HUES48 (cell line): Measurements from ENCODE around the gene CD164L2.
A peak's percentile ranks its signal among the peaks of the same experiment; 100 is the strongest.

Experiments
- H3K27ac ChIP-seq: one replicate; pipeline ENCODE4 v1.7.0; 2013; ENCODE audit warnings: low read depth, low read length, inconsistent platforms
- H3K27me3 ChIP-seq: 2 replicates; pipeline ENCODE4 v1.6.1; 2013; ENCODE audit warnings: mild to moderate bottlenecking, low read length; ENCODE audit not compliant: control insufficient read depth, insufficient read depth
- H3K36me3 ChIP-seq: 2 replicates; pipeline ENCODE4 v1.6.1; 2013; ENCODE audit warnings: low read length; ENCODE audit not compliant: control insufficient read depth, insufficient read depth
- H3K4me1 ChIP-seq: 2 replicates; pipeline ENCODE4 v1.6.1; 2013; ENCODE audit warnings: mild to moderate bottlenecking, low read length; ENCODE audit not compliant: control insufficient read depth, insufficient read depth
- H3K4me3 ChIP-seq: 2 replicates; pipeline ENCODE4 v1.5.1; 2013; ENCODE audit warnings: mild to moderate bottlenecking, low read depth, low read length
- H3K9ac ChIP-seq: 2 replicates; pipeline ENCODE4 v1.6.1; 2013; ENCODE audit warnings: mild to moderate bottlenecking, low read depth, low read length, moderate library complexity
- H3K9me3 ChIP-seq: 2 replicates; pipeline ENCODE4 v1.6.1; 2013; ENCODE audit warnings: low read length; ENCODE audit not compliant: control insufficient read depth, insufficient read depth

The CD164L2 gene

GRCh38 chr1:27342391-27342777 is 40.7 kb downstream of the CD164L2 start:
- Histone ChIP-seq H3K9me3 (no peaks in the 10 kb centered on the region), H3K27me3 (no peaks in the 10 kb centered on the region), H3K4me3 (peak overlapping the region; percentile 47), H3K9ac (no peak overlapping the region), H3K4me1 (peaks cover 14% of the 10 kb centered on the region), H3K27ac (no peak overlapping the region), H3K36me3 (no peaks in the 10 kb centered on the region)

DNA sequence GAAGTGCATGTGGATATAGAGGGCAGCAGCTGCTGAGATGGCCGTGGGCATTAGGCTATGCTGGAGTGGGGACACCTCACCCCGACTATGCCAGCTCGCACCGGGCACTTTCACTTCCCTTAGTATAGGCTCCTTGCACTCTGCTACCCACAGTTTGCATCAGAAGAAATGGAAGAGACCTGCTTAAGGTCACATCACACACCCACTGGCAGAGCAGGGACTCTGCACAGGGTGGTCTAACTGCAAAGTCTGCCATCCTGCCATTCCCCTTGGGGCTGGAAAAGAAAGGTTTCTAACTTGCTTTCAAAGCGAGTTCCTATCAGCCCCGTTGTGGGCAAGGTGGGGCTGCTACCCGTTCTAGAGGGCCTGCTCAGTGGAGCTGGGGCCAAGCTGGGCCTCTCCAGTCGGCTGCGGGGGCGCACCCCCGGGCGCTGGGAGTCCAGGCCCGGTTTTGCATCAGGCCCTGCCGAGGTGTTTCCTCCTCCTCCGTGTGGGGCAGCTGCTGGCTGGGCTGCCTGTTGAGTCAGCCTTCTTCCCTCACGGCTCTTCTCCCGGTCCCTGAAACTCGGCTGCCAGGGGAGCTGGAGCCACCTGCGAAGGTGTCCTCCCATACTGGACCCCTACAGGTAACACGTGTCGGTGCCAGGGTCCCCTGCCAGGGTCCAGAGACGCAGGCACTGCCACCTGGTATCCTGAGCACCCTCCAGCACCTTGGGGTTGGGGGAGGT is 41.4 kb downstream of the CD164L2 start, which contains the start of gene SYTL1:
Gene SYTL1, plus strand, starts transcription at position 498 of the 728 bp plus-strand sequence. CDS start 3,313 bp downstream, outside the sequence.
- Histone ChIP-seq H3K9me3 (no peaks in the 10 kb centered on the region), H3K27me3 (no peaks in the 10 kb centered on the region), H3K36me3 (no peaks in the 10 kb centered on the region), H3K4me1 (peaks cover 14% of the 10 kb centered on the region), H3K27ac (no peak within 1 kb of the TSS), H3K4me3 (peak within 1 kb of the TSS; percentile 47), H3K9ac (no peak within 1 kb of the TSS)

DNA sequence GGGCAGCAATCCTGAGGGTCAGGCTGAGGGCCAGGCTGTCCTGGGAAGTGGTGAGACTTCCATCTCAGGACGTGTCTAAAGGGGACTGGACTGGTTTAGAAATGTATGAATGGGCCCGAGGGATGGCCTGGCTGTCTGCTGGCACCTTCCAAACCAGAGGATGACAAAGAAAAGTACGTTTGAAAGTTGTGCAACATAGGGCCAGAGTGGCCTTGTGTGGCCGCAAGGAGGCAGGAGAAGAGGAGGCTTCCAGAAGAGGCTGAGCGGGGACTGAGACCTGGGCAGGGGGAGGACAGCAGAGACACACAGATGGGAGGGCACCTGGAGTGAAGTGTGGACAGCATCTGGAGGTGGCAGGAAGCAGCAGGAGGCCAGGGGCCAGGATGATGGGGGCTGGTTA is 43.9 kb downstream of the CD164L2 start:
- H3K9ac ChIP-seq, result no peak overlapping the region
- peaks cover 14% of the 10 kb centered on the region for H3K4me1 ChIP-seq

DNA sequence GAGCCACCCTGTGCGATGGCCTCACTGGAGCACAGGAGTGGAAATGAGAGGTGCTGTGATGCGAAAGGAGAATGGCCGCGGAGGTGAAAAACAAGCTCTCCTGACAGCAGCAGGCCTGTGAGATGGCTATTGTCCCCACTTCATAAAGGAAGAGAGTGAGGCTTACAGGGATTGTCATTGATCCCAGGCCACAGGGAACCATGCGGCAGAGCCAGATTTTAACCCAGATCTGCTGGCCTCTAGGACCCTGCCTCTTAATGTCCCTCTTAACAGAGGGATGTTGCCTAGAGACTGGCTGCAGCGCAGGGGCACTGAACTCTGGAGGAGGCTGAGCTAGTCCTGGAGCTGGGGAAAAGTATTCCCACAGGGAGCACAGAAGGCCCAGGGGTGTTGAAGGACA is 44.4 kb downstream of the CD164L2 start:
- Histone ChIP-seq H3K36me3 (peaks cover 23% of the 10 kb centered on the region), H3K4me3 (no peak overlapping the region), H3K27me3 (no peaks in the 10 kb centered on the region), H3K9ac (no peak overlapping the region), H3K9me3 (no peaks in the 10 kb centered on the region), H3K4me1 (peaks cover 14% of the 10 kb centered on the region), H3K27ac (no peak overlapping the region)

More for the DNA sequence above, 43.9 kb downstream of the CD164L2 start:
- no peaks in the 10 kb centered on the region for H3K27me3 ChIP-seq
- no peaks in the 10 kb centered on the region for H3K9me3 ChIP-seq
- no peak overlapping the region for H3K4me3 ChIP-seq
- no peak overlapping the region for H3K27ac ChIP-seq
- H3K36me3 ChIP-seq, result peaks cover 19% of the 10 kb centered on the region

DNA sequence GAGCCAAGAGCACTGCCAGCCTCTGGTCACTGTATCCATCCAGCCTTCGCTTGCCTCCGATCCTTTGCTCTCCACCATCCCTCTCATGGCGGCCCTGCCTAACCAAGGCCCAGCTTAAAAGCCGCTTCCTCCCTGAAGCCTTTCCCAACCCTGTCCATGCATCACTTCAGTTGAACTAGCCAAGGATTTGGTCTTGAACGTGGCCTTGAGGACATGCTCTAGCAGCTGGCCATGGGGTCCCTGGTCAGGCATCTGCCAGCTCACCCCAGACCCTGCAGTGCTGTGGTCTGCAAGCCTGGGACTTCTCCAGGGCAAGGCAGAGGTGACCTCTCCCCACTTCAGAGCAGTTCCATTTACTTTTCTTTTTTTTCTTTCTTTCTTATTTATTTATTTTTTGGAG is 46.4 kb downstream of the CD164L2 start:
- Histone ChIP-seq H3K4me1 (peaks cover 7% of the 10 kb centered on the region; the same call in 1 of the 2 replicates), H3K27ac (no peak overlapping the region), H3K36me3 (peaks cover 33% of the 10 kb centered on the region), H3K27me3 (no peaks in the 10 kb centered on the region), H3K4me3 (no peak overlapping the region), H3K9ac (no peak overlapping the region), H3K9me3 (no peaks in the 10 kb centered on the region)

GRCh38 chr1:27335506-27336422 is 47.4 kb downstream of the CD164L2 start:
- no peak overlapping the region for H3K27ac ChIP-seq
- H3K9me3 ChIP-seq, result no peaks in the 10 kb centered on the region

DNA sequence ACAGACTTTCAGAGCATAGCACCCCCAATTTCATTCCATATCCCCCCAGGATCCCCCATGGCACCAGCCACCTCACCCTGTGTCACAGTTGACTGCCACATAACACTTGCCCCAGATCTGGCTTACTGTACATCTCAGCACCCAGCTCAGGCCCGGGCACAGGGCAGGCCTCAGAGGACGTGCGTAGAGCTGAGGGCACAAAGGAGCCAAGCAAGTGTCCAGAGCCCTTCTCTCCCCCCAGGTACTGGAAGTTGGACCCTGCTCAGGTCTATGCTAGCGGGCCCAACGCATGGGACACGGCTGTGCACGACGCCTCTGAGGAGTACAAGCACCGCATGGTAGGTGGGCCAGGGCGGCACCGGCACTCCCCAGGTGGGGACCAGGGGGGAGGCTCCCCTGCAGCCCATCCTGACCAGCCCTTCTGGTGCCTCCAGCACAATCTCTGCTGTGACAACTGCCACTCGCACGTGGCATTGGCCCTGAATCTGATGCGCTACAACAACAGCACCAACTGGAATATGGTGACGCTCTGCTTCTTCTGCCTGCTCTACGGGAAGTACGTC is 49.3 kb downstream of the CD164L2 start:
- H3K27ac ChIP-seq, result no peak overlapping the region
- no peaks in the 10 kb centered on the region for H3K9me3 ChIP-seq
- H3K27me3 ChIP-seq, result no peaks in the 10 kb centered on the region
- no peaks in the 10 kb centered on the region for H3K4me1 ChIP-seq
- H3K36me3 ChIP-seq, result peaks cover 42% of the 10 kb centered on the region
- H3K9ac ChIP-seq, result no peak overlapping the region
- no peak overlapping the region for H3K4me3 ChIP-seq

More at GRCh38 chr1:27335506-27336422, 47.4 kb downstream of the CD164L2 start:
- H3K36me3 ChIP-seq, result peaks cover 40% of the 10 kb centered on the region
- H3K9ac ChIP-seq, result no peak overlapping the region
- no peak overlapping the region for H3K4me3 ChIP-seq
- no peaks in the 10 kb centered on the region for H3K27me3 ChIP-seq
- H3K4me1 ChIP-seq, result no peaks in the 10 kb centered on the region

DNA sequence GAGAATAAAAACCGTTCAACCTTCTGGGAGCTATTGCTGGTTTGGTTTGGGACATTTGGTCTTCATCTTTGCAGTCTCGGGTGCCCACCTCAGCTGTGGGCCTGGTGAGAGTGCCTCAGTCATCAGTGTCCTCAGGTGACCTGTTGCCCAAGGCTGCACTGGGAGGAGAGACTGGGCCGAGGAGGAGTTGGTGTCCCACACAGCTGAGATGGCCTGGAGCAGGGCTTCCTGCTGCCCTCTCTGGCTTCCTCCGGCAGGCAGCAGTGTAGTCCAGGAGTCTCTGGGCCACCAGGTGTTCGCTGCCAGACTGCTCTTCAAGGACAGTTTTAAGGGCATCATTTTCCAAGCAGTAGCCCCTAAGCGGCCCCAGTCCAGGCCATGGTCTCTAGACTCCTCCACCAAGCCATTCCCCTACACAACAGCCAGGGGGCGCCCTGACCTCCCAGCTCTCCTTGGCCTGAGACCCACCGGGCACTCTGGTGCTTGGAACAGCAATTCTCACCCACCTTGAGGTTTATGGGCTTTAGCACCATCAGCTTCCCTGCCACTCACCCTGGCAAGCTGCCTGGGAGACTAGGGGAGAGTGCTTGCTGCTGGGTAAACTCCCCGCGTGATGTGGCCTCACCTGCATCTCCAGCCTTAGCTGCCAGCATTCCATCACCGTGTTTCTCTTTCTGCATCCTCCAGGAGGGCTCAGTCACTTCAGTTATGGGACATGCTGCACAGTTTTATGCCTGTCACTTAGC is 50.4 kb downstream of the CD164L2 start:
- peaks cover 42% of the 10 kb centered on the region for H3K36me3 ChIP-seq
- H3K9ac ChIP-seq, result no peak overlapping the region
- H3K4me1 ChIP-seq, result no peaks in the 10 kb centered on the region
- no peaks in the 10 kb centered on the region for H3K27me3 ChIP-seq
- no peak overlapping the region for H3K4me3 ChIP-seq
- no peaks in the 10 kb centered on the region for H3K9me3 ChIP-seq
- no peak overlapping the region for H3K27ac ChIP-seq

GRCh38 chr1:27331922-27332321 is 51.2 kb downstream of the CD164L2 start:
- no peaks in the 10 kb centered on the region for H3K9me3 ChIP-seq
- H3K4me3 ChIP-seq, result no peak overlapping the region
- peaks cover 42% of the 10 kb centered on the region for H3K36me3 ChIP-seq

GRCh38 chr1:27331426-27331825 is 51.7 kb downstream of the CD164L2 start:
- H3K4me3 ChIP-seq, result no peak overlapping the region
- H3K9me3 ChIP-seq, result no peaks in the 10 kb centered on the region
- H3K27ac ChIP-seq, result no peak overlapping the region
- no peaks in the 10 kb centered on the region for H3K4me1 ChIP-seq
- H3K27me3 ChIP-seq, result no peaks in the 10 kb centered on the region
- H3K36me3 ChIP-seq, result peaks cover 46% of the 10 kb centered on the region
- H3K9ac ChIP-seq, result no peak overlapping the region

More at GRCh38 chr1:27331922-27332321, 51.2 kb downstream of the CD164L2 start:
- H3K4me1 ChIP-seq, result no peaks in the 10 kb centered on the region
- H3K27ac ChIP-seq, result no peak overlapping the region
- H3K9ac ChIP-seq, result no peak overlapping the region
- no peaks in the 10 kb centered on the region for H3K27me3 ChIP-seq
